ENCODE results near the gene MYO1D. TPM values are rescaled to one million over a fixed set of nuclear protein-coding genes. Genes with fewer than 3 reads are reported as not detected.

The MYO1D gene
- 41.5 and 111 TPM in 2 replicates for total RNA-seq

DNA sequence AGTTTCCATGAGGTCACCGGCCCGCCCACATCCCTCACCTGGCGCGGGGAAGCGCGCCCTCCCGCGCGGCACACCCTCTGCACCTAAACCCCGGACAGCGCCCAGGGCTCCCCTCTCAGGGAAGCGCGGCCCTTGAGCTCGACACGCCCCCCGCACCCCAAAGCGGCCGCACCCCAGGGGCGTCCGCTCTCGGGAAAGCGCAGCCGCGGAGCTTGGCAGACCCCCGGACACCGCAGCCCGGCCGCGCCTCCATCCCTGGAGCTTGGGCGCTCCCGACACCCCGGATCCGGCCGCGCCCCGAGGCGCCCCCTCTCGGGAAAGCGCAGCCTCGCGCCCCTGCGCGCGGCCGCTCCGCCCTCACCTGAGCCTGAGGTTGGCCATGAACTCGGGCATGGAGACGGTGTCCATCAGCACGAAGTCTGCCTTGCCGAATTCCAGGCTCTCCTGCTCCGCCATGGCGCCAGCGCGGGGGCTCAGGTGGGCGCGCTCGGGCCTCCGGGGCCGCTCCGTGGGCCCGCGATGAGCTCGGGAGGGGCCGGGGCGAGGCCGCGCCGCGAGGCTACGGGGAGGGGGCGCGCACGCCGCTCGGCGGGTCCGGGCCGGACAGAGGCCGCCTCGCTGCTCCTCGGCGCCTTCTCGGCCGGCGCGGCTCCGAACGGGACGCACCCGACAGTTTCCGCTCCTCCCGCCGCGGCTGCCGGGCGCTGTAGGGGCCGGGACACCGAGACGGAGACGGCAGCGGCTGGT, at the start of gene MYO1D:
MYO1D (minus strand) TSS at position 708 of the 747 bp plus-strand sequence; CDS start at position 456, 252 bp downstream.

DNA sequence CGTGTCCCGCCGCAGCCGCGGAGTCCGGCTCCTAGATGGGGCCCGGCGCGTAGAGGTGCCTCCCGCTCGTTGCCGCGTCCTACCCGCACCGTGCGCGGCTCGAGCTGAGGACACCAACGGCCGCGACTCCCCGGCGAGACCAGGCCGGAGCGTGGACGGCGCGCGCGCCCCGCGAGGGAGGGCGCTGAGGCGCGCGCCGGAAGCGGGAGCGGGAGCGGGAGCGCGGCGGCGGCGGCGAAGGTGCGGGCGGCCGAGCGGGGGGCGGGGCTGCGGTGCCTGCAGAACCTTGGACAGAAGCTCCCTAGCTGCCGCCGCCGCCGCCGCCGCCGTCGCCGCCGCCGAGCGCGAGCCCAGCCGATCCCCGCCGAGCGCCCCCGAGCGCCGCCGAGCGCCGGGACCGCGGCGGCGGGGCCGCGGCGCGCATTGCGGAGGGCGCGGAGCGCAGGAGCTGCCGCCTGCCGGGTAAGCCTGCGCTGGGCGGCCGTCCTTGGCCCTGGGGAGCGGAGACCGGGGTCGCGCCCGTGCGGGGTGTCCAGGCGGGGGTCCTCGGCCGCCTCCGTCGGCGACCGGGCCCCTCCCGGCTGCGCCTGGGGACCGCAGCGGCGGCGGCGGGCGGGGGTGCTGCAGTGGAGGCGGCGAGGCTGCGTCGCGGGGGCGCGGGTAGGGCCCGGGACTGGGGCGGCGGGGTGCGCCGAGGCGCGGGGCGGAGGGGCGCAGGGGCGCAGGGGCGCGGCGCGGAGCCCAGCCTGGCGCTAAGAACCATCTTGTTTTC, 390.0 kb downstream of the MYO1D start, which contains the start of gene CDK5R1:
CDK5R1 (plus strand) TSS at position 293 of the 772 bp plus-strand sequence. CDS start 628 bp downstream, outside the sequence.

DNA sequence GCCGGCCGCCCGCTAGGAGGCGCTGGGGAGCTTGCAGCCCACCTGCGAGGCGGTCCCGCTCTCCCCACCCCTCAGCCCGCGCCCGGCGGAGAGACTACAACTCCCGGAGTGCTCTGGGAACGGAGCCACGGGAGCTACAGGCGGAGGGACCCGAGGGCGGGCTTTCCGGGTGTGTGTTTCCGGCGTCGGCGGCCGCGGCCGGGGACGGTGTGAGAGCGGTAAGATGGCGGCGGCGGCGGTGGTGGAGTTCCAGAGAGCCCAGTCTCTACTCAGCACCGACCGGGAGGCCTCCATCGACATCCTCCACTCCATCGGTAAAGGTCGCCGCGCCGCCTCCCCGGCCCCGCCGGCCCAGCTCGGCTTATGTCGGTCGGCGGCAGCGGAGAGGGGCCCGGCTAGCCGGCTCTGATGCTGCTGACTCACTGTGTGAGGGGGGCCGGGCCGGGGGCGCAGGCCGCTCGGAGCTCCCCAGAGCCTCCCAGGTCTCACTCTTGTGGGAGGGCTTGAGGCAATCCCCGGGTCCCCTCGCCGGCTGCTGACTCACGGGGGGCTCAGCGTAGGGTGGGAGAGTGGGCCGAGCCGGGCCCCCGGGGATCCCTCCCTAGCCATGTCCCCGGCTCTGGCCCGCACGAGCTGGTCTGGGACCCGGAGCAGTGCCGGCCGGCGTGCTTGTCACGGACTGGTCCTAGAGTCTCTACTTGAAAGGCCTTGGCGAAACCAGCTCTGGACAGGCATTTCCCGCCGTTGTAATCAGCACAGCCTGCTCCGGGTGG, 432.4 kb downstream of the MYO1D start, which contains the start of gene PSMD11:
PSMD11 (plus strand) TSS at position 210 of the 773 bp plus-strand sequence; CDS start at position 224, 14 bp downstream.

Other genes with a start within 250 kb of the MYO1D start
- 69.9 and 196 TPM in 2 replicates for gene TMEM98, start 51.0 kb upstream of the MYO1D start, total RNA-seq
- gene SPACA3, start 114.7 kb upstream of the MYO1D start, total RNA-seq, result 0.13 TPM in 1 of 2 replicates, not detected in the other